Measurements from ENCODE around the gene TARBP2.

GRCh38 chr12:53532021-53532420 lies 30.9 kb downstream of the TARBP2 start:
- TF ChIP-seq POLR2A (IDR thresholded peaks at IDR 0.05), result no peak
- TF ChIP-seq CTCF (IDR thresholded peaks at IDR 0.05), result no peak
